PC-9 (cell line): Measurements from ENCODE around the gene HOXA2.

Experiments
- CTCF ChIP-seq: fragments of 200-600 bp; sonication (generic); conservative IDR thresholded peaks from 2 replicates; pipeline ENCODE4 v1.6.1; 2017; ENCODE audit warnings: mixed run types, antibody characterized with exemption, mild to moderate bottlenecking, moderate library complexity
- EZH2 ChIP-seq: fragments of 200-600 bp; sonication (generic); IDR thresholded peaks from 2 replicates; pipeline ENCODE4 v1.8.0; 2017; ENCODE audit warnings: antibody characterized with exemption, low read depth

GRCh38 chr7:27112955-27113949 is 10.8 kb upstream of the HOXA2 start:
- TF ChIP-seq CTCF (no peak), EZH2 (no peak)
